SU-DHL-6 (cell line): ENCODE results near the gene NRG3.

ENCODE experiments used
- H2AFZ ChIP-seq: fragments of 200-600 bp; sonication (generic); 2 replicates; pipeline ENCODE4 v1.6.1; 2014; ENCODE audit warnings: low read depth, mild to moderate bottlenecking, moderate library complexity, mixed read lengths, antibody characterized with exemption, low read length; ENCODE audit not compliant: severe bottlenecking
- H3F3A ChIP-seq: fragments of 200-600 bp; shearing (Covaris generic); 2 replicates; pipeline ENCODE4 v1.6.0; 2016; ENCODE audit warnings: antibody characterized with exemption, mild to moderate bottlenecking; ENCODE audit not compliant: insufficient read depth
- H3K27ac ChIP-seq: fragments of 200-600 bp; sonication (generic); 2 replicates; pipeline ENCODE4 v1.5.1; 2016; ENCODE audit warnings: low read depth, mild to moderate bottlenecking, low read length, moderate library complexity, mixed read lengths
- H3K27me3 ChIP-seq: fragments of 200-600 bp; sonication (generic), shearing (Covaris generic); 2 replicates; pipeline ENCODE4 v1.6.0; 2014; ENCODE audit warnings: mild to moderate bottlenecking, low read length
- H3K36me3 ChIP-seq: fragments of 200-600 bp; sonication (generic); 2 replicates; pipeline ENCODE4 v1.6.1; 2014; ENCODE audit warnings: mild to moderate bottlenecking, low read length, mixed read lengths
- H3K4me2 ChIP-seq: fragments of 300-600, 200-600 bp; shearing (Covaris generic), sonication (generic); 2 replicates; pipeline ENCODE4 v1.6.0; 2014; ENCODE audit warnings: low read length, low read depth, mild to moderate bottlenecking; ENCODE audit not compliant: poor library complexity, severe bottlenecking
- H3K4me3 ChIP-seq: fragments of 200-600 bp; sonication (generic); 2 replicates; pipeline ENCODE4 v1.5.1; 2014; ENCODE audit warnings: antibody characterized with exemption, low read length, mild to moderate bottlenecking, mixed read lengths; ENCODE audit not compliant: insufficient read depth, poor library complexity, severe bottlenecking
- H3K79me2 ChIP-seq: fragments of 200-600 bp; sonication (generic); 2 replicates; pipeline ENCODE4 v1.6.1; 2014; ENCODE audit warnings: mild to moderate bottlenecking, low read length, moderate library complexity; ENCODE audit not compliant: insufficient read depth
- H3K9ac ChIP-seq: fragments of 200-600 bp; sonication (generic); 2 replicates; pipeline ENCODE4 v1.7.0; 2014; ENCODE audit warnings: mild to moderate bottlenecking, low read length
- H3K9me2 ChIP-seq: fragments of 200-600 bp; sonication (generic); replicated peaks from 2 replicates; pipeline ENCODE4 v1.6.1; 2014; ENCODE audit warnings: low read length; ENCODE audit not compliant: insufficient read depth
- H3K9me3 ChIP-seq: fragments of 200-600 bp; sonication (generic); 2 replicates; pipeline ENCODE4 v1.6.1; 2014; ENCODE audit warnings: low read length, mixed read lengths; ENCODE audit not compliant: insufficient read depth
- H4K20me1 ChIP-seq: fragments of 200-600 bp; sonication (generic); 2 replicates; pipeline ENCODE4 v1.6.1; 2014; ENCODE audit warnings: low read depth, mild to moderate bottlenecking, antibody characterized with exemption, low read length, moderate library complexity, mixed read lengths
- CTCF ChIP-seq: fragments of 200-600 bp; sonication (generic); IDR thresholded peaks from one replicate; pipeline ENCODE4 v1.5.1; 2017; ENCODE audit warnings: antibody characterized with exemption, mild to moderate bottlenecking, low read length, moderate library complexity; ENCODE audit not compliant: insufficient read depth, poor library complexity, severe bottlenecking
- EZH2phosphoT487 ChIP-seq: fragments of 200-600 bp; sonication (generic), shearing (Covaris generic); conservative IDR thresholded peaks from 2 replicates; pipeline ENCODE4 v1.6.1; 2018; ENCODE audit warnings: mild to moderate bottlenecking, antibody characterized with exemption, low read length, moderate library complexity, mixed read lengths

The NRG3 gene

GRCh38 chr10:82757397-82757796 lies 882.4 kb downstream of the NRG3 start:
- H3K4me2 ChIP-seq: no peak overlapping the region
- H3K27ac ChIP-seq: no peak overlapping the region
- H3K9ac ChIP-seq: no peak overlapping the region
- H3K9me2 ChIP-seq: no peaks in the 10 kb centered on the region
- no peaks in the 10 kb centered on the region for H3K27me3 ChIP-seq
- H3F3A ChIP-seq: no peaks in the 10 kb centered on the region
- H4K20me1 ChIP-seq: no peaks in the 10 kb centered on the region
- no peaks in the 10 kb centered on the region for H3K79me2 ChIP-seq
- H3K9me3 ChIP-seq: no peaks in the 10 kb centered on the region
- H2AFZ ChIP-seq: no peak overlapping the region
- H3K4me3 ChIP-seq: no peak overlapping the region
- TF ChIP-seq EZH2phosphoT487: no peak
- no peak for TF ChIP-seq CTCF
- H3K36me3 ChIP-seq: no peaks in the 10 kb centered on the region

DNA sequence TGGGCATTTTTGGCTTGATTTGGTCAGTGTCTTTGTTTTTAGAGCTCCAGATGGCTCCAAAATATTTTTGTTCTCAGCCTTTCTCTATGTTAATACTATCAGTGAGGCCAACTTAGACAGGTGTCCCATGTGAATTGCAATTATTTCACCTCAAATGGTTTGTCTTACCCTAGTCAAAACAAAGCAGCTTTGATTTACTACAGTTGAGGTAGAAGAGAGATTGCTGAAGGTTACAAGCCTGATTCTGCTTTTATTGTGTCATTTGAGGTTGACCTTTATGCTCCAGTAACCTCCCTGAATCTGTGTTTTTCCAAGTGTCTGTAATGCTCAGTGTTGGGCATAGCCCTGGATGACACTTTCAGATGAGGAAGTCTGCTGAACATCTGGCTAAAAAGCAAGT lies 882.9 kb downstream of the NRG3 start:
- Histone ChIP-seq H3K4me2 (no peak overlapping the region), H3K27me3 (no peaks in the 10 kb centered on the region), H3K79me2 (no peaks in the 10 kb centered on the region), H2AFZ (no peak overlapping the region), H3F3A (no peaks in the 10 kb centered on the region), H3K9ac (no peak overlapping the region), H3K9me2 (no peaks in the 10 kb centered on the region), H3K4me3 (no peak overlapping the region), H3K27ac (no peak overlapping the region), H3K9me3 (no peaks in the 10 kb centered on the region), H3K36me3 (no peaks in the 10 kb centered on the region), H4K20me1 (no peaks in the 10 kb centered on the region)
- no peak for TF ChIP-seq EZH2phosphoT487
- TF ChIP-seq CTCF: no peak

GRCh38 chr10:82759050-82759449 lies 884.1 kb downstream of the NRG3 start:
- H3K4me3 ChIP-seq: no peak overlapping the region
- H2AFZ ChIP-seq: no peak overlapping the region
- H3K9ac ChIP-seq: no peak overlapping the region
- no peaks in the 10 kb centered on the region for H4K20me1 ChIP-seq
- H3K79me2 ChIP-seq: no peaks in the 10 kb centered on the region
- no peaks in the 10 kb centered on the region for H3K36me3 ChIP-seq
- H3K9me2 ChIP-seq: no peaks in the 10 kb centered on the region
- H3K4me2 ChIP-seq: no peak overlapping the region
- H3K27me3 ChIP-seq: no peaks in the 10 kb centered on the region
- TF ChIP-seq CTCF (no peak), EZH2phosphoT487 (no peak)
- H3K27ac ChIP-seq: no peak overlapping the region
- no peaks in the 10 kb centered on the region for H3F3A ChIP-seq
- H3K9me3 ChIP-seq: no peaks in the 10 kb centered on the region

DNA sequence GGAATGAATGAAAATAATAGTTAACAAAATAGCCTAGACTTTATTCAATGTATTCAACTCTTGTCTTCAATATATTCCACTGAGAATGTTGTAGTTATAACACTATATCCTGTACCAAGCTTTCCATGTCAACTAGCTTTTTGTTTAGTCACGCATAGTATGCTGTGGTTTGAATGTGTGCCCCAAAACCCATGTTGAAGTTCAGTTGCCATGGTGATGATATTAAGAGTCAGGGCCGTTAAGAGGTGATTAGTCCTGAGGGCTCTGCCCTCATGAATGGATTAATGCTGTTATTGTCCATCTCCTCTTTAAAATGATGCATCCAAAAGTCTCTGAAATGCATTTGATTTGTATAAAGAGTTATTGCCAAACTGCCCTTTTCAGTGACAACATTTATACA lies 887.6 kb downstream of the NRG3 start:
- H3K79me2 ChIP-seq: no peaks in the 10 kb centered on the region
- H3K27me3 ChIP-seq: no peaks in the 10 kb centered on the region
- TF ChIP-seq CTCF: no peak
- no peak for TF ChIP-seq EZH2phosphoT487
- no peak overlapping the region for H2AFZ ChIP-seq
- H3K36me3 ChIP-seq: no peaks in the 10 kb centered on the region
- H4K20me1 ChIP-seq: no peaks in the 10 kb centered on the region
- no peaks in the 10 kb centered on the region for H3K9me3 ChIP-seq
- no peak overlapping the region for H3K9ac ChIP-seq
- H3K4me2 ChIP-seq: no peak overlapping the region
- no peaks in the 10 kb centered on the region for H3F3A ChIP-seq
- no peak overlapping the region for H3K4me3 ChIP-seq
- H3K27ac ChIP-seq: no peak overlapping the region
- H3K9me2 ChIP-seq: no peaks in the 10 kb centered on the region
